ENCODE results near the gene APBA2.

DNA sequence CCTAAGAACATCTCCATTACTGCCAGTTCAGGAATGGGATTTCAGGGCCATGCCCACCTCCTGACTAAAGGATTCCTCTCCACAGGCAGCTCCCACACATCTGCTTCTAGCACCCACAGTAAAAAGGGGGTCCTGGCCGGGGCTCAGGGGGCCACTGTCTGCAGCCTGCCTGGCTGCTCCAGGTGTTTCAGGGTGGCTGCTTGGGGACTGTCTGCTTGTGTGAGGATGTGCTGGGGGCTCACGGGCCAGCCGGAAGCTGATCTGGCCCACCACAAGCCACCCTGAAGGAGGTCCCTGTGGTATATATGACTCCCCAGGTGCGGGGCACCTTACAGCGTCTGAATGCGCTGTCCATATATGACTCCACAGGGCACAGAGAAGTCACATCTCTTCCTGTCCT lies 248.5 kb downstream of the APBA2 start:
- no peak for TF ChIP-seq POLR2A (IDR thresholded peaks at IDR 0.05)
- TF ChIP-seq, protein P1, sequence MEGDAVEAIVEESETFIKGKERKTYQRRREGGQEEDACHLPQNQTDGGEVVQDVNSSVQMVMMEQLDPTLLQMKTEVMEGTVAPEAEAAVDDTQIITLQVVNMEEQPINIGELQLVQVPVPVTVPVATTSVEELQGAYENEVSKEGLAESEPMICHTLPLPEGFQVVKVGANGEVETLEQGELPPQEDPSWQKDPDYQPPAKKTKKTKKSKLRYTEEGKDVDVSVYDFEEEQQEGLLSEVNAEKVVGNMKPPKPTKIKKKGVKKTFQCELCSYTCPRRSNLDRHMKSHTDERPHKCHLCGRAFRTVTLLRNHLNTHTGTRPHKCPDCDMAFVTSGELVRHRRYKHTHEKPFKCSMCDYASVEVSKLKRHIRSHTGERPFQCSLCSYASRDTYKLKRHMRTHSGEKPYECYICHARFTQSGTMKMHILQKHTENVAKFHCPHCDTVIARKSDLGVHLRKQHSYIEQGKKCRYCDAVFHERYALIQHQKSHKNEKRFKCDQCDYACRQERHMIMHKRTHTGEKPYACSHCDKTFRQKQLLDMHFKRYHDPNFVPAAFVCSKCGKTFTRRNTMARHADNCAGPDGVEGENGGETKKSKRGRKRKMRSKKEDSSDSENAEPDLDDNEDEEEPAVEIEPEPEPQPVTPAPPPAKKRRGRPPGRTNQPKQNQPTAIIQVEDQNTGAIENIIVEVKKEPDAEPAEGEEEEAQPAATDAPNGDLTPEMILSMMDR (IDR thresholded peaks at IDR 0.05), result no peak

All from transverse colon (tissue), 3 donors.